ENCODE results near the gene RSPO4. TPM values are rescaled to one million over a fixed set of nuclear protein-coding genes. Genes with fewer than 3 reads are reported as not detected.

The RSPO4 gene
- total RNA-seq, 2 experiments from 2014 or later = not detected

DNA sequence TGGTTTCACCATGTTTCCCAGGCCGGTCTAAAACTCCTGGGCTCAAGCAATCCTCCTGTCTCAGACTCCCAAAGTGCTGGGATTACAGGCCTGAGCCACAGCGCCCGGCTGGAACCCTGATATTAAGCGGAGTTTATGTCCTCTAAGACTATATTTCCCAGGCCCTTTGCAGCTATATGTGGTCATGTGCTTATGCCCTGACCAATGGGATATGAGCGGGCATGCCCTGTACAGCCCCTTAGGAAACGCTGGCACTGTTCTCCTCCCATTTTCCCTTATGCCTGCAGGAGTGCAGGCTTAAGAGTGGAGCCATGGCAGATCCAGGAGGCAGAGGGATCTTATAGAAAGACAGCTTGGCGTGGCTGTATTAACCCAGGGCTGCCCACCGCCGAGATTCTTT is 29.9 kb downstream of the RSPO4 start:
- Mint-ChIP-seq H3K27ac (no peak overlapping the region), H3K9me3 (no peaks in the 10 kb centered on the region), H3K4me1 (peaks cover 2% of the 10 kb centered on the region), H3K4me3 (no peak overlapping the region), H3K36me3 (ENCODE audit: low read depth) (no peaks in the 10 kb centered on the region), H3K27me3 (peaks cover 3% of the 10 kb centered on the region)
- CTCF ChIA-PET = interaction anchor here (1.0 kb wide), 1 partner anchor 157 kb away, joined by 3 read pairs; no protein-coding TSS in a partner anchor
- POLR2A ChIA-PET = no interaction called here
- no peak for DNase-seq

DNA sequence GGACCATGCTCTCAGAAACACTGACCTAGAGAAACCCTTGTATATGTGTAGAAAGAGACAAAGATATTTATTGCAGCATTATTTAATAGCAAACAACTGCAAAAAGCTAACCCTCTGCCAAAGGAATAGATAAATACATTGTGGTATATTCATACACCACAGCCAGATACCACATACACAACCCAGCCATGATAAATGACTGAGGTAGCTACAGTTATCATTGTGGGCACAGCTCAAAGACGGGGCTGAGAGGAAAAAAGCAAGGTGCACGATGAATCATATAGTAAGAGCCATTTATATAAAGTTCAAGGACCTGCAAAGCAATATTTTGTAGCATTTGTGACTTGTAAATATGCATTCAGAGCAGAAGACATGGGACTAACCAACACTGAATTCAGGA is 30.8 kb downstream of the RSPO4 start:
- ChIA-PET CTCF (no interaction called here), POLR2A (no interaction called here)
- no peak for DNase-seq
- peaks cover 5% of the 10 kb centered on the region for H3K27me3 Mint-ChIP-seq
- no peaks in the 10 kb centered on the region for H3K9me3 Mint-ChIP-seq
- H3K4me3 Mint-ChIP-seq = no peak overlapping the region
- H3K36me3 Mint-ChIP-seq (ENCODE audit: low read depth) = no peaks in the 10 kb centered on the region
- peaks cover 2% of the 10 kb centered on the region for H3K4me1 Mint-ChIP-seq
- no peak overlapping the region for H3K27ac Mint-ChIP-seq

- Mint-ChIP-seq H3K36me3 (ENCODE audit: low read depth) (no peaks in the 10 kb centered on the region), H3K9me3 (no peaks in the 10 kb centered on the region)
These were observed 32.2 kb downstream of the RSPO4 start for GRCh38 chr20:969868-970267.

GRCh38 chr20:967796-968742 is 34.0 kb downstream of the RSPO4 start:
- H3K27ac Mint-ChIP-seq = no peak overlapping the region
- H3K4me3 Mint-ChIP-seq = no peak overlapping the region
- no peaks in the 10 kb centered on the region for H3K4me1 Mint-ChIP-seq
- ChIA-PET CTCF (interaction anchor here (2.5 kb wide), 1 partner anchor 12 kb away, joined by 9 read pairs; no protein-coding TSS in a partner anchor), POLR2A (no interaction called here)
- DNase-seq = no peak
- H3K27me3 Mint-ChIP-seq = peaks cover 11% of the 10 kb centered on the region
- H3K9me3 Mint-ChIP-seq = no peaks in the 10 kb centered on the region
- no peaks in the 10 kb centered on the region for H3K36me3 Mint-ChIP-seq (ENCODE audit: low read depth)

More at GRCh38 chr20:969868-970267, 32.2 kb downstream of the RSPO4 start:
- Mint-ChIP-seq H3K4me3 (no peak overlapping the region), H3K27ac (no peak overlapping the region), H3K4me1 (peaks cover 2% of the 10 kb centered on the region), H3K27me3 (peaks cover 10% of the 10 kb centered on the region)
- ChIA-PET CTCF (no interaction called here), POLR2A (no interaction called here)
- DNase-seq = no peak

DNA sequence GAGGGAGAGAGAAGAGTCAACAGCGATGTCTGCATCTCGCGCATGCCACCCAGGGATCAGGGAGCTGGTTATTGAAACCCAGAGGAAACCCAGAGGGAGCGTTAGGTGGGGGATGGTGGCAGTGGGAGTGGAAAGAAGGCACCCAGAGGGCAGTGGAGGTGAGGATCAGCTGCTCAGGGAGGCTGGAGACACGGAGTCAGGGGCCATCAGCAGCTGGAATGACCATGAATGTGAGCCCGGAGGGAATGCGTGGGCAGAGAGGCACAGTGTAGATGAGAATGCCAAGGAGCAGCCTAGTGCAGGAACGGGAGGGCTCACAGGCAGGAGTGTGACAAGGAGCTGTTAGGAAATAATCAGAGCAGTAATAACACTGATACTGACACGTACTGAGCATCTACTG is 36.2 kb downstream of the RSPO4 start:
- H3K27ac Mint-ChIP-seq = no peak overlapping the region
- no peak for DNase-seq
- no peaks in the 10 kb centered on the region for H3K4me1 Mint-ChIP-seq
- H3K9me3 Mint-ChIP-seq = no peaks in the 10 kb centered on the region
- peaks cover 12% of the 10 kb centered on the region for H3K27me3 Mint-ChIP-seq
- H3K4me3 Mint-ChIP-seq = no peak overlapping the region
- ChIA-PET POLR2A (interaction anchor here (0.6 kb wide), 1 partner anchor 212 kb away, joined by 3 read pairs; no protein-coding TSS in a partner anchor), CTCF (interaction anchor here (2.5 kb wide), 1 partner anchor 10 kb away, joined by 9 read pairs; no protein-coding TSS in a partner anchor)
- H3K36me3 Mint-ChIP-seq (ENCODE audit: low read depth) = no peaks in the 10 kb centered on the region

DNA sequence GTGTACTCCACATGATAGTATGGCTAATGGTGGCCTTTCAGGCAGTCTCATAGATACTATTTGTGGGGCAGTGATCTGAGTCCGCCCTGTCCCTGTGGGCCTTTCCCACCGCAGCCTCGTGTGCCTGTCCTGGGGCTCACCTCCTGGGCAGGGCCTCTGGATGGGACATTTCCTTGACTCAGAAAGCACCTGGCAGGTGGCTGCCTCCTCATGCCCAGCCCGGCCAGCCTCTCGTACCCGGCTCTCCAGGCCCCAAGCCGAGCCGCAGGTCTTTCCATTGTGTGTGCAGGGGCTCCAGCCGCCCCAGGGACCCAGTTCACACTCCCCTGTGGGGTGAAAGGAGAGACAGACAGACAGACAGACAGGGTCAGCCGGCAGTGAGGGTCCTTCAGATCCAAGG is 38.3 kb downstream of the RSPO4 start:
- no peak for DNase-seq
- ChIA-PET POLR2A (no interaction called here), CTCF (no interaction called here)
- H3K4me1 Mint-ChIP-seq = no peaks in the 10 kb centered on the region
- peaks cover 16% of the 10 kb centered on the region for H3K27me3 Mint-ChIP-seq
- no peaks in the 10 kb centered on the region for H3K9me3 Mint-ChIP-seq
- no peak overlapping the region for H3K4me3 Mint-ChIP-seq
- H3K27ac Mint-ChIP-seq = no peak overlapping the region
- no peaks in the 10 kb centered on the region for H3K36me3 Mint-ChIP-seq (ENCODE audit: low read depth)

GRCh38 chr20:962683-963082 is 39.4 kb downstream of the RSPO4 start:
- ChIA-PET CTCF (no interaction called here), POLR2A (no interaction called here)
- H3K27me3 Mint-ChIP-seq = peaks cover 18% of the 10 kb centered on the region
- no peaks in the 10 kb centered on the region for H3K36me3 Mint-ChIP-seq (ENCODE audit: low read depth)
- H3K27ac Mint-ChIP-seq = no peak overlapping the region
- H3K9me3 Mint-ChIP-seq = no peaks in the 10 kb centered on the region
- DNase-seq = no peak
- no peaks in the 10 kb centered on the region for H3K4me1 Mint-ChIP-seq
- H3K4me3 Mint-ChIP-seq = no peak overlapping the region

- Mint-ChIP-seq H3K4me3 (no peak overlapping the region), H3K27me3 (peaks cover 18% of the 10 kb centered on the region), H3K4me1 (no peaks in the 10 kb centered on the region), H3K9me3 (no peaks in the 10 kb centered on the region), H3K27ac (no peak overlapping the region), H3K36me3 (ENCODE audit: low read depth) (no peaks in the 10 kb centered on the region)
- ChIA-PET CTCF (no interaction called here), POLR2A (no interaction called here)
- DNase-seq = no peak
These were observed 39.9 kb downstream of the RSPO4 start for GRCh38 chr20:962223-962622.

GRCh38 chr20:961768-962167 is 40.3 kb downstream of the RSPO4 start:
- no peaks in the 10 kb centered on the region for H3K9me3 Mint-ChIP-seq
- H3K4me3 Mint-ChIP-seq = no peak overlapping the region
- ChIA-PET POLR2A (no interaction called here), CTCF (no interaction called here)
- H3K4me1 Mint-ChIP-seq = no peaks in the 10 kb centered on the region
- H3K27me3 Mint-ChIP-seq = peaks cover 17% of the 10 kb centered on the region
- H3K36me3 Mint-ChIP-seq (ENCODE audit: low read depth) = no peaks in the 10 kb centered on the region
- no peak for DNase-seq
- no peak overlapping the region for H3K27ac Mint-ChIP-seq

DNA sequence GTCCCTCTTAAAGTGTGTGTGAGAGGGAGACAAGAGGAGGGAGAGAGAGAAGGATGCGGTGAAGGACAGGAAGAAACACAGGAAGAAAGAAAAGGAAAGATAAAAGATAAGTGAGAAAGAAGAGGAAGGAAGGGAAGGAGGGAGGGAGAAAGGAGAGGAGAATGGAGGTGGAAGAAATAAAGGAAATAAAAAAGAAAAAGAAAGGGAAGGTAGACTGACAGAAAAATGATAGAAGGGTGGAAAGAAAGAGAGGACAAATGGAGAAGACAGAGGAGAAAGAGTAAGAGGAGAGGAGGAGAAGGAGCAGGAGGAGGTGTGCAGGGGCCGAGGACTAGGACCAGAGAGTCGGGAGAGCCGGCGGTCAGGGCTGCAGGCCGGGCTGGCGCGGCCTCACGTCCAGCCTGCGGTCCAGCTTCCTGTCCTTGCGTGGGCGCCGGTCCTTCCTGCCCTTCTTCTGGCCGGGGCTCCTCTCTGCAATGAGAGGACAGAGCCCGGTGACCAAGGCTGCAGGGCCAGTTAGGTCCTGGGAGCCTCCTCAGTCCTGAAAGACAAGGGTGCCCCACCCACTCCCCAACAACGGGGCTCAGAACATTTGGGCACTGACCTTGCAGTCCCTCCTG is 42.0 kb downstream of the RSPO4 start:
- H3K9me3 Mint-ChIP-seq = no peaks in the 10 kb centered on the region
- no peak overlapping the region for H3K27ac Mint-ChIP-seq
- POLR2A ChIA-PET = no interaction called here
- H3K36me3 Mint-ChIP-seq (ENCODE audit: low read depth) = no peaks in the 10 kb centered on the region
- H3K27me3 Mint-ChIP-seq = peaks cover 22% of the 10 kb centered on the region
- CTCF ChIA-PET = interaction anchor here (1.8 to 7.1 kb wide), 2 partner anchors 144 to 253 kb away, joined by 5 to 170 read pairs; no protein-coding TSS in a partner anchor
- H3K4me3 Mint-ChIP-seq = no peak overlapping the region
- H3K4me1 Mint-ChIP-seq = no peaks in the 10 kb centered on the region
- no peak for DNase-seq

DNA sequence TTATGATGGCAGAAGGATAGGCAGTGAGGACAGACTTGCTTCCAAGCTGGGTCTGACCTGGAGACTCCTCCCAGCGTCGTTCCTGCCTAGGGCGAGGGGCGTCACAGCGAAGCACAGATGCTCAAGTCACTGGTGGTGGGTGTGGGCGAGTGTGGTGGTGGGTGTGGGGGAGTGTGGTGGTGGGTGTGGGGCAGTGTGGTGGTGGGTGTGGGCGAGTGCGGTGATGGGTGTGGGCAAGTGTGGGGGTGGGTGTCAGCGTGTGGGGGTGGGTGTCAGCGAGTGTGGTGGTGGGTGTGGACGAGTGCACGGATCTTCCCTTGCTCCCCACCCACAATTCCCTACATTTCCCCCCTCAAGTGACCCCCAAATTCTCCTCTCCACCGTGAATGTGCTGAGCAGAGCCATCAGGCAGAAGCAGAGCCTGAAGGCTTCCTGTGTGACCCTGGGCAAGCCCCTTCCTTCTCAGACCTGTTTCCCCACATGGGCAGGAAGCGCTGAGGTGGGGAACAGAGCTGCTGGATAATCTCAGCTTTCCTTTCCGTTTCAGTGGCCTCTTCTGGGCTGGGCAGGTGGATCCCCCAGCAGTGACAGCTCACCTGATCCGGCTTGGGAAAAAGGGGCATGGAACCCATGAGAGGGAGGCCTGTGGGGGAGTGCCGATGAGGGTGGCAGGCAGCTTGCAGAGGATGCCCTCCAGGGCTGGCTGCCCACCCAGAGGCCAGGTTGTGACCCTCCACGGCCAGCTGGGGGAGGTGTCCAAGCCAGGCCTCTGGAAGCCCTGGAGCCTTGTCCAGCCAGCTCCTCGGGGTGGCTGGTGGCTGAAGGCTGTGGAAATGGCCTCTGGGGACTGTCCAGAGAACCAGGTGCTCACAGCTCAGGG is 42.9 kb downstream of the RSPO4 start:
- Mint-ChIP-seq H3K27ac (no peak overlapping the region), H3K4me1 (no peaks in the 10 kb centered on the region), H3K4me3 (no peak overlapping the region), H3K36me3 (ENCODE audit: low read depth) (no peaks in the 10 kb centered on the region), H3K27me3 (peaks cover 24% of the 10 kb centered on the region), H3K9me3 (no peaks in the 10 kb centered on the region)
- DNase-seq = no peak
- ChIA-PET CTCF (interaction anchor here (0.7 to 7.1 kb wide), 3 partner anchors 14 to 253 kb away, joined by 3 to 170 read pairs (median 5); no protein-coding TSS in a partner anchor), POLR2A (no interaction called here)

- Mint-ChIP-seq H3K4me1 (no peaks in the 10 kb centered on the region), H3K4me3 (no peak overlapping the region), H3K36me3 (ENCODE audit: low read depth) (no peaks in the 10 kb centered on the region), H3K27me3 (peaks cover 28% of the 10 kb centered on the region), H3K9me3 (no peaks in the 10 kb centered on the region), H3K27ac (no peak overlapping the region)
- POLR2A ChIA-PET = no interaction called here
- DNase-seq = no peak
- CTCF ChIA-PET = interaction anchor here (0.7 to 7.1 kb wide), 7 partner anchors 17 to 380 kb away, joined by 3 to 170 read pairs (median 3); partner anchors contain the start of gene FAM110A
These were observed 44.6 kb downstream of the RSPO4 start for GRCh38 chr20:957544-957943.

Data from activated CD4-positive, alpha-beta memory T cell treated with anti-CD3 and anti-CD28 coated beads, Interleukin-2, amount 10 ng/mL, durations not matched to agents 7 days and 5 days (primary cell).